Measurements from ENCODE around the gene FBXO9.

GRCh38 chr6:53020005-53020744 is 45.0 kb upstream of the FBXO9 start:
- TF ChIP-seq CTCF (IDR thresholded peaks at IDR 0.05 in 2 of 3, conservative IDR thresholded peaks at IDR 0.05 in 1 of 3; ENCODE audit: borderline replicate concordance in 1 of 3, insufficient read depth in 1 of 3, low read depth in 2 of 3, low read length in 2 of 3) = no peak
- TF ChIP-seq CBX3 (IDR thresholded peaks at IDR 0.05; ENCODE audit: low read depth) = no peak
- TF ChIP-seq JUND (IDR thresholded peaks at IDR 0.05) = no peak
- no peak for TF ChIP-seq ZFX (IDR thresholded peaks at IDR 0.05)
- no peak for TF ChIP-seq POLR2A (IDR thresholded peaks at IDR 0.05; ENCODE audit: borderline replicate concordance, extremely low read depth, insufficient read depth, insufficient read length)
- no peak for TF ChIP-seq SP1 (IDR thresholded peaks at IDR 0.05; ENCODE audit: low read depth)
- TF ChIP-seq TCF7L2 (IDR thresholded peaks at IDR 0.05; ENCODE audit: borderline replicate concordance, extremely low read depth, insufficient read depth, insufficient read length) = no peak
- TF ChIP-seq POLR2AphosphoS5 (IDR thresholded peaks at IDR 0.05; ENCODE audit: low read depth, low read length) = no peak
- no peak for TF ChIP-seq EZH2 (IDR thresholded peaks at IDR 0.05)
- TF ChIP-seq YY1 (IDR thresholded peaks at IDR 0.05; ENCODE audit: extremely low read depth, insufficient replicate concordance, low read depth, low read length) = no peak

Measured in HCT116 (cell line).